ENCODE results near the gene PAPPA2. TPM values are rescaled to one million over a fixed set of nuclear protein-coding genes. Genes with fewer than 3 reads are reported as not detected.
A peak's percentile ranks its signal among the peaks of the same experiment; 100 is the strongest.

PAPPA2 gene
- total and polyA plus RNA-seq, 2 of the 4 experiments (the other 2 are of a cell fraction): 0.10 to 0.18 TPM

- Histone ChIP-seq H3K18ac (ENCODE audit: low read depth, low read length) (no peak overlapping the region), H3K36me3 (ENCODE audit: control insufficient read depth, insufficient read depth, low read length) (no peaks in the 10 kb centered on the region), H4K91ac (ENCODE audit: insufficient read depth, low read depth, low read length) (no peak overlapping the region), H4K20me1 (ENCODE audit: insufficient read depth, low read length) (no peaks in the 10 kb centered on the region), H2BK5ac (ENCODE audit: low read depth, low read length, poor library complexity, severe bottlenecking) (no peak overlapping the region), H3K4me2 (ENCODE audit: low read depth, low read length) (no peak overlapping the region), H3K4me3 (ENCODE audit: insufficient read depth, low read depth, low read length) (no peak overlapping the region), H2AFZ (replicated peaks; ENCODE audit: low read length, poor library complexity) (no peak overlapping the region), H3K4me1 (ENCODE audit: control insufficient read depth, insufficient read depth, low read length) (no peaks in the 10 kb centered on the region), H3K9me3 (ENCODE audit: control insufficient read depth, insufficient read depth, low read length) (peaks cover 3% of the 10 kb centered on the region), H2BK15ac (ENCODE audit: low read depth, low read length) (no peak overlapping the region), H3K23ac (ENCODE audit: low read depth, low read length) (no peak overlapping the region), H3K4ac (ENCODE audit: low read depth, low read length) (no peak overlapping the region), H3K79me1 (ENCODE audit: low read depth in 1 of 2, low read length in 2 of 2) (no peaks in the 10 kb centered on the region), H2BK120ac (ENCODE audit: low read depth, low read length) (no peak overlapping the region), H4K8ac (ENCODE audit: low read depth in 2 of 2, low read length in 2 of 2) (no peak overlapping the region), H4K5ac (ENCODE audit: low read depth, low read length) (no peak overlapping the region), H2AK5ac (ENCODE audit: low read depth, low read length) (no peak overlapping the region), H3K9ac (ENCODE audit: low read depth, low read length) (no peak overlapping the region), H3K9me1 (ENCODE audit: insufficient read depth, low read length) (no peaks in the 10 kb centered on the region), H3K27ac (ENCODE audit: insufficient read depth, low read length) (no peak overlapping the region), H3K27me3 (ENCODE audit: control insufficient read depth, insufficient read depth, low read length) (no peaks in the 10 kb centered on the region), H2AK9ac (replicated peaks; ENCODE audit: low read depth, low read length, poor library complexity) (no peak overlapping the region), H2BK20ac (ENCODE audit: low read depth, low read length) (no peak overlapping the region), H3K56ac (ENCODE audit: extremely low read depth, insufficient read depth, low read length) (no peak overlapping the region), H3K14ac (replicated peaks; ENCODE audit: low read depth, low read length) (no peak overlapping the region)
- dilution Hi-C loops (cut with HindIII; ENCODE audit: low sequenced_read_pairs, unreplicated experiment) (no loop called here), in situ Hi-C loops (cut with MboI; ENCODE audit: low sequenced_read_pairs) (no loop called here), intact Hi-C loops (cut with micrococcal nuclease) (no loop called here)
- TF ChIP-seq RCOR1 (IDR thresholded peaks at IDR 0.05; ENCODE audit: insufficient replicate concordance, low read length): no peak
- TF ChIP-seq ELK1 (IDR thresholded peaks at IDR 0.05; ENCODE audit: borderline replicate concordance, low read depth, low read length): no peak
- 0 out of 2 replicates have a peak, but pooled peaks have one; percentile 19 for TF ChIP-seq CEBPB (IDR thresholded peaks at IDR 0.05; ENCODE audit: low read depth, low read length)
- BruUV-seq (replicated peaks): no TSS peak
- ATAC-seq (ENCODE audit: low read depth) (no peak), DNase-seq (no peak)
- CTCF ChIA-PET: no interaction called here
- POLR2A ChIA-PET (ENCODE audit: unreplicated experiment): no interaction called here
- no CpG with 5 or more reads among the region's 3 CpGs for WGBS, 2 experiments (ENCODE audit: extremely low coverage in 2 of 2, insufficient read length in 1 of 2)
Observed at GRCh38 chr1:176625365-176625764, 162.4 kb downstream of the PAPPA2 start.
